CD4-positive, alpha-beta T cell (primary cell): ENCODE measurements around the gene CFAP57. TPM values are rescaled to one million over a fixed set of nuclear protein-coding genes. Genes with fewer than 3 reads are reported as not detected.

Experiments used
- ATAC-seq: fragments of 200-7000 bp; cut with Tn5 transposase; one replicate; pipeline ENCODE4 v1.10.0; 2022; ENCODE audit warnings: mild to moderate bottlenecking; ENCODE audit not compliant: poor library complexity
- CTCF ChIA-PET: fragments of 350-600 bp; sonication (Branson Sonifier 250); formaldehyde crosslinking; loops from one replicate; lab custom pipeline; 2021; ENCODE audit warnings: antibody characterized with exemption, inconsistent platforms; lab: Charles Lee
- POLR2A ChIA-PET: fragments of 350-600 bp; sonication (Branson Sonifier 250); formaldehyde crosslinking; loops from one replicate; lab custom pipeline; 2021; ENCODE audit warnings: antibody characterized with exemption, inconsistent platforms; lab: Charles Lee
- DNase-seq, 14 experiments: peaks; one replicate each; pipeline ENCODE4 v3.0.0-alpha.2; 2013 to 2020; ENCODE audit warnings: mixed read lengths in 2 of 14
- H3K27ac ChIP-seq, 2 donors: one replicate each; pipeline versions ENCODE4 v1.5.1 to v1.7.0; 2013; ENCODE audit warnings: low read length in 2 of 2, low read depth in 1 of 2, mild to moderate bottlenecking in 1 of 2
- H3K27me3 ChIP-seq, 2 experiments: 1 replicate in 1 of 2; 2 replicates in 1 of 2; pipeline versions ENCODE4 v1.6.1 to v1.7.0; 2013; ENCODE audit warnings: low read length in 2 of 2, control low read depth in 1 of 2, mild to moderate bottlenecking in 1 of 2, moderate library complexity in 1 of 2; ENCODE audit not compliant: insufficient read depth in 2 of 2, control insufficient read depth in 1 of 2
- H3K36me3 ChIP-seq: one replicate; pipeline ENCODE4 v1.6.1; 2013; ENCODE audit warnings: low read length, control low read depth; ENCODE audit not compliant: insufficient read depth
- H3K4me1 ChIP-seq: one replicate; pipeline ENCODE4 v1.6.1; 2013; ENCODE audit warnings: low read length, control low read depth; ENCODE audit not compliant: insufficient read depth
- H3K4me3 ChIP-seq: one replicate; pipeline ENCODE4 v1.5.1; 2013; ENCODE audit warnings: mild to moderate bottlenecking, low read length, moderate library complexity
- H3K9me3 ChIP-seq, 2 experiments: 1 replicate in 1 of 2; 2 replicates in 1 of 2; pipeline versions ENCODE4 v1.6.1 to v1.7.0; 2013; ENCODE audit warnings: low read length in 2 of 2, mild to moderate bottlenecking in 2 of 2, control low read depth in 1 of 2, moderate library complexity in 1 of 2; ENCODE audit not compliant: control insufficient read depth in 1 of 2, insufficient read depth in 1 of 2
- H3K27ac Mint-ChIP-seq: one replicate; pipeline ENCODE4 v1.8.0; 2020; ENCODE audit warnings: mixed read lengths
- H3K27me3 Mint-ChIP-seq: one replicate; pipeline ENCODE4 v1.8.0; 2021; ENCODE audit warnings: mixed read lengths
- H3K36me3 Mint-ChIP-seq: one replicate; pipeline ENCODE4 v1.8.0; 2021; ENCODE audit warnings: low read depth, mixed read lengths
- H3K4me1 Mint-ChIP-seq: one replicate; pipeline ENCODE4 v1.8.0; 2021; ENCODE audit warnings: low read depth, mixed read lengths
- H3K4me3 Mint-ChIP-seq: one replicate; pipeline ENCODE4 v1.8.0; 2020; ENCODE audit warnings: mild to moderate bottlenecking, mixed read lengths
- H3K9me3 Mint-ChIP-seq: one replicate; pipeline ENCODE4 v1.8.0; 2020; ENCODE audit warnings: mixed read lengths
- CTCF ChIP-seq: fragments of 200-600 bp; IDR thresholded peaks from one replicate; pipeline ENCODE4 v1.8.0; 2022; ENCODE audit warnings: antibody characterized with exemption, mild to moderate bottlenecking
- intact Hi-C, 2 experiments: fragments of 100-400 bp; cut with DNase I in 1 of 2; cut with micrococcal nuclease in 1 of 2; formaldehyde crosslinking; loops; one replicate each; pipeline versions ENCODE4 v1.15.1 to v1.9.0; 2023 to 2025; cut with DNase I, micrococcal nuclease
- total RNA-seq, 174 experiments: library from RNA in 2 of 174; stranded (reverse) in 2 of 174; gene quantifications; one replicate each; pipeline ENCODE4 v1.2.3 and lab custom pipeline; 2021 to 2026

CFAP57 gene
- total RNA-seq, 2 experiments from 2014 or later = not detected

GRCh38 chr1:43165162-43165561, 7.0 kb upstream of the CFAP57 start:
- H3K4me1 Mint-ChIP-seq = peaks cover 2% of the 10 kb centered on the region
- no peaks in the 10 kb centered on the region for H3K4me1 ChIP-seq
- no peaks in the 10 kb centered on the region for H3K9me3 ChIP-seq
- H3K9me3 Mint-ChIP-seq = no peaks in the 10 kb centered on the region
- ATAC-seq (no peak), DNase-seq (no peak)
- H3K27me3 Mint-ChIP-seq = no peaks in the 10 kb centered on the region
- H3K27me3 ChIP-seq = no peaks in the 10 kb centered on the region
- ChIA-PET CTCF (no interaction called here), POLR2A (no interaction called here)
- H3K36me3 Mint-ChIP-seq = peaks cover 74% of the 10 kb centered on the region
- H3K36me3 ChIP-seq = peaks cover 61% of the 10 kb centered on the region
- no peak overlapping the region for H3K4me3 ChIP-seq
- no peak for TF ChIP-seq CTCF
- intact Hi-C loops = no loop called here
- H3K27ac Mint-ChIP-seq = no peak overlapping the region
- no peak overlapping the region for H3K4me3 Mint-ChIP-seq
- no peak overlapping the region for H3K27ac ChIP-seq

GRCh38 chr1:43165765-43166164, 6.4 kb upstream of the CFAP57 start:
- Mint-ChIP-seq H3K36me3 (peaks cover 78% of the 10 kb centered on the region), H3K9me3 (no peaks in the 10 kb centered on the region), H3K27ac (no peak overlapping the region), H3K4me1 (peaks cover 8% of the 10 kb centered on the region), H3K4me3 (no peak overlapping the region), H3K27me3 (no peaks in the 10 kb centered on the region)
- H3K27ac ChIP-seq = no peak overlapping the region
- TF ChIP-seq CTCF = no peak
- CTCF ChIA-PET = no interaction called here
- H3K4me3 ChIP-seq = no peak overlapping the region
- H3K27me3 ChIP-seq = no peaks in the 10 kb centered on the region
- H3K4me1 ChIP-seq = no peaks in the 10 kb centered on the region
- H3K9me3 ChIP-seq = no peaks in the 10 kb centered on the region
- intact Hi-C loops = no loop called here
- no peak for DNase-seq
- peaks cover 66% of the 10 kb centered on the region for H3K36me3 ChIP-seq
- ATAC-seq = no peak
- POLR2A ChIA-PET = no interaction called here

GRCh38 chr1:43171312-43171875, 736 bp upstream of the CFAP57 start:
- TF ChIP-seq CTCF = no peak
- ChIA-PET POLR2A (interaction anchor here (0.7 to 1.2 kb wide), 6 partner anchors 11 to 708 kb away, joined by 3 to 8 read pairs (median 4); partner anchors contain the start of genes CCDC30, HYI, KDM4A and PPIH), CTCF (no interaction called here)
- H3K36me3 ChIP-seq = peaks cover 39% of the 10 kb centered on the region
- no peaks in the 10 kb centered on the region for H3K9me3 ChIP-seq
- no peak overlapping the region for H3K27ac ChIP-seq
- H3K4me3 ChIP-seq = peak overlapping the region; percentile 93
- H3K36me3 Mint-ChIP-seq = peaks cover 58% of the 10 kb centered on the region
- H3K27me3 ChIP-seq = peaks cover 8 to 9% of the 10 kb centered on the region in 2 experiments
- H3K4me3 Mint-ChIP-seq = peak overlapping the region; percentile 96
- peak in 2 of 14 experiments; percentile 5 to 23 for DNase-seq
- intact Hi-C loops = loop anchor here in 1 of 2 experiments (5.0 to 10.0 kb wide), 12 partner anchors 186 to 1807 kb away; partner anchors contain the start of genes ATP6V0B, B4GALT2, C1orf50 and CDC20
- H3K27me3 Mint-ChIP-seq = peaks cover 10% of the 10 kb centered on the region
- H3K27ac Mint-ChIP-seq = no peak overlapping the region
- peaks cover 33% of the 10 kb centered on the region for H3K4me1 Mint-ChIP-seq
- no peaks in the 10 kb centered on the region for H3K9me3 Mint-ChIP-seq
- ATAC-seq = no peak
- peaks cover 14% of the 10 kb centered on the region for H3K4me1 ChIP-seq
